HG03469 (cell line): ENCODE results near the gene TBX10.

Experiments used
- ATAC-seq: cut with Tn5 transposase; IDR thresholded peaks from one replicate; pipeline ENCODE4 v1.9.1; 2021; ENCODE audit warnings: mild to moderate bottlenecking, moderate library complexity, moderate number of reproducible peaks; ENCODE audit not compliant: unreplicated experiment

Gene TBX10

DNA sequence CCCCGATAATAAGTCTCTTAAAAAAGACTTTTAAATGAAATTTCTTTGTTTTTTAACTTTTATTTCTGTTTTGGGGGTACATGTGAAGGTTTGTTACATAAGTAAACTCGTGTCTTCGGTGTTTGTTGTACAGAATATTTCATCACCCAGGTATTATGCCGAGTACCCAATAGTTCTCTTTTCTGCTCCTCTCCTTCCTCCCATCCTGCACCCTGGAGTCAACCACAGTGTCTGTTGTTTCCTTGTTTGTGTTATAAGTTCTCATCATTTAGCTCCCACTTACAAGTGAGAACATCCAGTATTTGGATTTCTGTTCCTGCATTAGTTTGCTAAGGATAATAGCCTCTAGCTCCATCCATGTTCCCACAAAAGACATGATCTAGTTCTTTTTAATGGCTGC is 57.6 kb downstream of the TBX10 start:
- no peak for ATAC-seq

DNA sequence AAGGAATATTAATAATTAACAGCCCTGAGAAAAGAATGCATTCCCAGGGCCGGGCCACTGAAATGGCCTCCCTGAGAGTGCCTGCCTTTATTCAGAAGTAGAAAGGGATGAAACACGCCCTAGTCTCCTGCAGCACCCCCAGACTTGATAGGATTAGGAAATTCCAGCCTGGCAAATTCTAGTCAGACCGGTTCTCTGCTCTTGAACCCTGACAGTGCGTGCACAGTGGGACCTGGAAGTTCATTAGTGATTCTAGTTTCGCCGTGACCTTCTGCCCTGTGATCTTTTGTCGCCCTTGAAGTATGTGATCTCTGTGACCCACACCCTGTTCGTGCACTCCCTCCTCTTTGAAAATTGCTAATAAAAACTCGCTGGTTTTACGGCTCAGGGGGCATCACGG is 58.1 kb downstream of the TBX10 start:
- no peak for ATAC-seq
